ENCODE data around the gene SRA1. TPM values are rescaled to one million over a fixed set of nuclear protein-coding genes. Genes with fewer than 3 reads are reported as not detected.
A peak's percentile ranks its signal among the peaks of the same experiment; 100 is the strongest.

Gene SRA1
- total and polyA plus RNA-seq, 2 of the 13 experiments (the other 11 are each of a cell fraction or from before 2014, with no cell fraction given): 14.2 to 32.8 TPM

GRCh38 chr5:140557965-140558364 is 692 bp upstream of the SRA1 start:
- Histone ChIP-seq H3K27ac (ENCODE audit: extremely low read length, insufficient read depth, low read length) (peak overlapping the region; percentile 55), H3K4me3 (replicated peaks in 1 of 3; ENCODE audit: insufficient read depth in 1 of 3, low read depth in 2 of 3, low read length in 3 of 3) (peak overlapping the region; percentile 80 to 96 (median 84)), H4K20me1 (ENCODE audit: insufficient read depth, low read length) (no peaks in the 10 kb centered on the region; the same call in 1 of the 2 replicates), H3K4me2 (ENCODE audit: low read depth, low read length) (peak overlapping the region; percentile 97), H3K4me1 (ENCODE audit: insufficient read depth, low read length) (peaks cover 37% of the 10 kb centered on the region), H3K27me3 (ENCODE audit: control insufficient read depth in 1 of 2, insufficient read depth in 2 of 2, low read length in 2 of 2) (no peaks in the 10 kb centered on the region), H3K9ac (ENCODE audit: insufficient read depth, low read depth, low read length) (peak overlapping the region; percentile 85), H3K9me3 (ENCODE audit: low read length) (no peaks in the 10 kb centered on the region), H3K79me2 (ENCODE audit: insufficient read depth, low read length) (peaks cover 36% of the 10 kb centered on the region), H2AFZ (ENCODE audit: low read length) (no peak overlapping the region), H3K36me3 (replicated peaks in 1 of 2; ENCODE audit: control insufficient read depth in 1 of 2, insufficient read depth in 2 of 2, low read length in 2 of 2) (peaks cover 0 to 2% of the 10 kb centered on the region in 2 experiments; a peak in 2 of 5 replicates)
- ATAC-seq: no peak
- no peak for DNase-seq (ENCODE audit: low spot score)
- in situ Hi-C loops (cut with HindIII; ENCODE audit: extremely low pct_ligation_motif_present, low pct_unique_long_range_greater_than_20kb) (no loop called here), intact Hi-C loops (cut with micrococcal nuclease; ENCODE audit: unreplicated experiment) (loop anchor here (5.0 kb wide), 1 partner anchor 159 kb away; no protein-coding TSS in a partner anchor)
- no peak for FAIRE-seq
- 68% methylated on average over 3 of the region's 3 CpGs for WGBS (ENCODE audit: low lambda C conversion rate)
- CTCF ChIA-PET (ENCODE audit: low intra/inter-chr PET ratio, low total read pairs): no interaction called here
- POLR2A ChIA-PET: interaction anchor here (1.0 to 3.3 kb wide), 14 partner anchors 9 to 168 kb away, joined by 3 to 70 read pairs (median 7); partner anchors contain the start of genes EIF4EBP3, HARS1, HARS2 and IK
- BruUV-seq (replicated peaks): no TSS peak
- TF ChIP-seq ZNF703 (CRISPR knock-in tag; IDR thresholded peaks at IDR 0.05; ENCODE audit: borderline replicate concordance) (no peak), ZNF318 (CRISPR knock-in tag; IDR thresholded peaks at IDR 0.05) (0 out of 2 replicates have a peak, but pooled peaks have one; percentile 34), ZNF230 (CRISPR knock-in tag; IDR thresholded peaks at IDR 0.05) (0 out of 2 replicates have a peak, but pooled peaks have one; percentile 10), ZSCAN22 (CRISPR knock-in tag; IDR thresholded peaks at IDR 0.05) (0 out of 2 replicates have a peak, but pooled peaks have one; percentile 36), KDM2A (CRISPR knock-in tag; IDR thresholded peaks at IDR 0.05; ENCODE audit: borderline replicate concordance, low read depth) (no peak), PHF8 (CRISPR knock-in tag; IDR thresholded peaks at IDR 0.05) (no peak), ZNF619 (CRISPR knock-in tag; IDR thresholded peaks at IDR 0.05) (peak; percentile 18; the same call in 1 of the 2 replicates), SNAI1 (CRISPR knock-in tag; IDR thresholded peaks at IDR 0.05; ENCODE audit: borderline replicate concordance) (0 out of 2 replicates have a peak, but pooled peaks have one; percentile 2), ZZZ3 (CRISPR knock-in tag; IDR thresholded peaks at IDR 0.05; ENCODE audit: borderline replicate concordance) (no peak), ADNP (CRISPR knock-in tag; IDR thresholded peaks at IDR 0.05) (no peak), ZNF430 (CRISPR knock-in tag; IDR thresholded peaks at IDR 0.05) (no peak), POGK (CRISPR knock-in tag; conservative IDR thresholded peaks at IDR 0.05) (no peak), ZNF761 (CRISPR knock-in tag; conservative IDR thresholded peaks at IDR 0.05) (no peak), ARID2 (CRISPR knock-in tag; IDR thresholded peaks at IDR 0.05; ENCODE audit: borderline replicate concordance) (0 out of 2 replicates have a peak, but pooled peaks have one; percentile 15), SP1 (IDR thresholded peaks at IDR 0.05) (no peak), SP1 (CRISPR knock-in tag; IDR thresholded peaks at IDR 0.05) (no peak)

All from HepG2 (cell line).